ENCODE results near the gene IGFL3.
"Not testable (repeated sequence)": the region's sequence is repeated elsewhere in the genome, so short reads cannot be mapped to it uniquely, and the experiment has no call there.

The IGFL3 gene

GRCh38 chr19:46118136-46118535 is 6.4 kb downstream of the IGFL3 start:
- DNase-seq = no peak

DNA sequence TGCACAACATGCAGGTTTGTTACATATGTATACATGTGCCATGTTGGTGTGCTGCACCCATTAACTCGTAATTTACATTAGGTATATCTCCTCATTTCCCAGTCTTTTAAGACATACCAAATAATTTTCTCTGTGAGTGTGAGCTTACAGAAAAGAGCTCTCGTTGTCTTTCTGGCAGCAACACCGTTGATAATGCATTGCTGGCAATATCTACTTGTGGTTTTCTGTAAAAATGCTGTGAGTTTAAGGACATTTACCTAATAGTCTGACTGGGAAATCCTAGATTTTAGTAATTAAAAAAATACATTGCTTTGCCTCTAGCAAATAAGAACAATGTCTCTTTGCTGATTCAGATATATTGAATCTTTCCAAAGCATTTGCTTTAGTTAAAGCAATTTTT is 8.4 kb downstream of the IGFL3 start:
- no peak for DNase-seq

- DNase-seq = no peak
Measured at GRCh38 chr19:46115396-46116106, 8.9 kb downstream of the IGFL3 start.

- no peak for DNase-seq
Measured at GRCh38 chr19:46113726-46114125, 10.8 kb downstream of the IGFL3 start.

GRCh38 chr19:46112527-46112926 is 12.0 kb downstream of the IGFL3 start:
- no peak for DNase-seq

DNA sequence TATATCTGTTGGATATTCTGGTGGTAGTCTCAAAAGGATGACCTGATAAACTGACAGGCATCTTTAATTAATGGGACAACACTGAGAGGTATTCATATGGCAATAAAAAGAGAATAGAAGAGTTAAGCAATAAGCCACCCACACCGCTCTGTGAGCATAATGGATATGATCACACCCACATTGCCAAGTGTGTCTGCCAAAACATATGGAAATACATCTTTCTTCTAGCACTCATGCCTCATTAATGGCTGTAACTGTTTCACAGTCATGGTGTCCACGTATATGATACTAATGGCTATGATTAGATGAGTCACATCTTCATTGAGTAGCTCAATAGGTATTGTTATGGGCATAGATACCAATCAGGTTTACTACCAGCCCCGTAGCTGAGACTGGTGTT is 13.1 kb downstream of the IGFL3 start:
- DNase-seq = peak; percentile 33 to 81

- DNase-seq = no peak
Measured at GRCh38 chr19:46109876-46110275, 14.6 kb downstream of the IGFL3 start.

DNA sequence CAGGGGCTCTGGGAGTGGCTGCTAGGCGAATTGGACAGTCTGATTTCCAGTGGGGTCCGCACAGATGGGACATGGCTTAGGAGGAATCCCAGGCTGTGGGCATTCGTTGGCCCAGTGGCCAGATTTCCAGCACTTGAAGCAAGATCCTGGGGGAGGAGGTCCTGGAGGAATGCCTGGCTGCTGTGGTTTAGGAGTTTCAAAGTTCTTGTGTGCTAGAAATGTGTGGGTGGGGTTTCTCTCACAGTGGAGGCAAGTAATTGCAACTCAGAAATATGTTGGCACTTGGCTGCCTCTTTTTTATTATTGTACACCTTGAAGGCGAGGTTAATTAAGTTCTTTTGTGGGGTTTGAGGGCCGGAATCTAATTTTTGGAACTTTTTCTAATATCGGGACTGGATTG is 17.1 kb downstream of the IGFL3 start:
- DNase-seq = no peak

DNA sequence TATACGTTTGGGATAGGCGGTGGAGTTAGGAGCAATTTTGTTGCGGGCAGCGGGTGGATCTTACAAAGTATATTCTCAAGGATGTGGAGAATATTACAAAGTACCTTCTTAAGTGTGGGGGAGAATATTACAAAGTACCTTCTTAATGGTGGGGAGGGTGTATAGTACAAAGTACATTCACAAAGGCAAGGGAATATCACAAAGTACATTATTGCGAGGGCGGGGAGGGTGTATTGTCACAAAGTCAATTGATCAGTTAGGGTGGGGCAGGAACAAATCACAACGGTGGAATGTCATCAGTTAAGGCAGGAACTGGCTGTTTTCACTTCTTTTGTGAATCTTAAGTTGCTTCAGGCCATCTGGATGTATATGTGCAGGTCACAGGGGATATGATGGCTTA is 22.2 kb downstream of the IGFL3 start:
- DNase-seq = not testable (repeated sequence)

GRCh38 chr19:46101293-46101692 is 23.2 kb downstream of the IGFL3 start:
- no peak for DNase-seq

GRCh38 chr19:46100344-46100743 is 24.1 kb downstream of the IGFL3 start:
- DNase-seq = no peak

GRCh38 chr19:46090444-46090843 is 34.0 kb downstream of the IGFL3 start:
- no peak for DNase-seq

DNA sequence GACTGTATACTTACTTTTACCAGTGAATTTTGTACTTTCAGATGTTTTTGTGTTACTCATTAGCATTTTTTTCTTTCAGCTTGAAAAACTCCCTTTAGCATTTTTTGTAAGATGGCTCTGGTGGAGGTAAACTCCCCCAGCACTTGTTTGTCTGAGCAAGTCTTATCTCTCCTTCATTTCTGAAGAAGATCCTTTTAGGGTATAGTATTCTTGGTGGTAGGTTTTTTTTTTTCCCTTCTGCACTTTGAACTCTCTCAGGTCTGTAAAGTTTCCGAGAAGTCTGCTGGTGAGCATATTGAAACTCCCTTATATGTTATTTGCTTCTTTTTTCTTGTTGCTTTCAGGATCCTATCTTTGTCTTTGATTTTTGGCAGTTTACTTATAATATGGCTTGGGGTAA is 35.1 kb downstream of the IGFL3 start:
- no peak for DNase-seq

DNA sequence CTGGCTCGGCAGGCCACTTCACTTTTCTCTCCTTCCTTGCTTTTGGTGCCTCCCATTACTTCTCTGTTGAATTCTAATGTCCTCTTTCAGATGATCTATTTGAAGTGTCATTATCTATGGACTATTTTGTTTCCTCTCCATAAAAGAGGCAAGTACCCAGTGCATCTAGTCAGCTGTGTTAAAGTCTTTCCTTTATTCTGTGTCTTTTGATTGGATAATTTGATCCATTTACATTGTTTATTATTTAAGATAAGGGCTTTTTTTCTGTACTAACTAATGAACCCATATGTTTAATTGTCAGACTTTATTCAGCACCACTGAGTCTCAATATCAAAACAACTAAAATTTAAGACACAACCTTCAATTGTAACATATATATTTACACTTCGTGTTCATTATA is 36.4 kb downstream of the IGFL3 start:
- no peak for DNase-seq

GRCh38 chr19:46085888-46086287 is 38.6 kb downstream of the IGFL3 start:
- no peak for DNase-seq

DNA sequence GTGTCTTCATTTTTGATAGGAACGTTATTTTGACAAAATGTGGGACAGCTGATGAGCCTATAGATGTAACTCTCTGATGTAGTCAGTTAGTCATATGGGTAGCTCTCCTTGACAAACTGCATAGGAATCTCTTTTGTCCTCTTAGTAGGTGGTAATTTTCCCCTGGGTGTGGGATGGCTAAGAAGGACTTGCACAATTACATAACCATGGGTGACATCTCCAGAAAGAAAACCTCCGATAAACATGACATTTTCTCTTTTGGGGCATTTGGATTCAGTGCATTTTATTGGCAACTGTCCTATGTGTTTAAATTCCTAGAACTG is 41.8 kb downstream of the IGFL3 start:
- no peak for DNase-seq

GRCh38 chr19:46081928-46082727 is 42.4 kb downstream of the IGFL3 start:
- DNase-seq = peak in 1 of 2 experiments; percentile 43

DNA sequence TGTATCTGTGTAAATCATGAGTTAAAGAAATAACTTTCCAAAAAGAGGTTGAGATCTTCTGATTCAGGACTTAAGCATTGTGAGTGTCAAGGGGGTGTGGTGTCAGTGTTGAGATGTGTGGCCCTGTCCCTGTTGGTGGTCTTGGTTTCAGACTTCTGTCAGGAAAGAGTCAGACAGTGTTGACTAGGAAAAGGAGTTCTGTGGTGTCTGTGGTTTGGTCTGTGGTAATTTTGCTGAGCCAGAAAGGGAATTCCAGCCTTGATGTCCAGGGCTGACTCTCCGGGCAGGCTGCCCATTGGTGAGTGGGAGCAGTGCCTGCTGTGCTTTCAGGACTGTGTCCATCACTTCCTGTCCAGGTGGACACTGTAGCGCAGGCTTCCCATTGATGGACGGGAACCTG is 43.9 kb downstream of the IGFL3 start:
- DNase-seq = no peak

DNA sequence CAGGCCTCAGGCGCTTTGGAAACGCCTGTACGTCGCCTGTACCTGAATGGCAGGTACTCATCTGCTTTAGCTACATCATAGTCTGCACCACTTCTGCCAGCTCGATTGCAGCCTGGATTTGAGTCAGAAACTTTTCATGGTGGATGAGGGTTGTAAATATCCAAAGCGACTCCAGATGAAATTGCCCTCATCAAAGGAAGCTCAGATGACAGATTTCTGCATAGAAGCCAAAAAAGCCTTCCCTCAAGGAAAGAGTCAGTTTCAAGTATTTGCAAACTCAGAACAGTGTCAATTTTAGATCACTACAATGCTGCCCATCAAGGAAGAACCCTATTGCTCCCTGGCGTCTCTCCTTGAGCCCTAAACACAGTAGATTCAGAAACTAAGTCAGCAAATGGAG is 44.9 kb downstream of the IGFL3 start:
- no peak for DNase-seq

GRCh38 chr19:46078573-46079332 is 45.7 kb downstream of the IGFL3 start:
- peak in 1 of 2 experiments; percentile 46 for DNase-seq

GRCh38 chr19:46077815-46078167 is 46.7 kb downstream of the IGFL3 start:
- no peak for DNase-seq

DNA sequence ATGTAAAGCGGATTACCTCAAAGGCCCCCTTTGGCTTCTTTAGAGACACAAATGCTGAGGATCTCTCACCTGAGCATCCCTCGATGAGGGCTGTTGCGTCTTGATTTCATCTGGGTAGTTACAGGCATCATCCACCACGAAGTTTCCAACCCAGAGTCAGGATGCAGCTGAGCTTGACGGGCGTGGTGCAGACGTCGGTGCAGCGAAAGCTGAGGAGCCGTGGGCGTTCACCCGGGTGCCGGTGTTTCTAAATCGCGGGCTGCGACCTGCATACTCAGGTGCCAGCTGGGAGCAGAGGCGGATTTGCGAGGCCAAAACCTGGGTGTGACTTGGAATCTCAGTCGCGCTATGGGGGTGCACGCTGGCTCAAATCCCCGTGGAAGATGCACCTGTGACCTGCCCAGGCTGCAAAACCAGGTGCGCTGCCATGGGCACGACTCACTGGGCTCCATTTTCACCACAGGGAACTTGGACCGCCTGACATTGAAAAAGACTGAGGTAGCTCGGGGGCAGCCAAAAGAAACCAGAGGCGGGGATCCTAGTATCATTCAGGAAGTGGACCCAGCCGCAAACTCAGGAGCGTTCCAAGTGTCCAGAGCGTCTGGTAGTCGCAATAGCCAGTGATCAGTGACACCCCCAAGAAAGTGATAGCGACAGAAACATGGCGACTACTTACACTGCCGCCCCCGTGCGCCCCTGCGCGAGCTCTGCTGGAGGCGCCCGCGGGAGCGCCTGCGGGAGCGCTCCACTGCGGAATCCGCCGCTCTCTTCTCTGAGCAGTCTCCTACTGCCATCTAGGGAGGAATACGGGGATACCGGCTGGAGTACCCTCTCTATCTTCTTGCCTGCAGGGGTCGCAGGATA is 47.3 kb downstream of the IGFL3 start:
- peak; percentile 82 to 94 for DNase-seq

Measured in NCI-H1930 (cell line).